Measurements from ENCODE around the gene KIRREL3.

GRCh38 chr11:127037001-127037400, 36.4 kb upstream of the KIRREL3 start:
- no peak for TF ChIP-seq CTCF (conservative IDR thresholded peaks at IDR 0.05; ENCODE audit: low read depth, low read length)
- no peak for TF ChIP-seq POLR2A (IDR thresholded peaks at IDR 0.05; ENCODE audit: low read depth, low read length)
- no peak for TF ChIP-seq USF2 (IDR thresholded peaks at IDR 0.05; ENCODE audit: low read depth, low read length)
- no peak for TF ChIP-seq SMC3 (IDR thresholded peaks at IDR 0.05; ENCODE audit: low read depth, low read length)
- TF ChIP-seq ELK1 (IDR thresholded peaks at IDR 0.05; ENCODE audit: borderline replicate concordance, low read depth, low read length), result no peak

Measured in IMR-90 (cell line).